Activated CD4-positive, alpha-beta T cell treated with anti-CD3 and anti-CD28 coated beads for 24 hours (primary cell): ENCODE measurements around the gene ALK.

Source experiments
- DNase-seq, 2 donors: peaks; one replicate each; pipeline ENCODE4 v3.0.0-alpha.2; 2020; ENCODE audit warnings: low read depth in 2 of 2

Gene ALK

GRCh38 chr2:29611850-29612249 lies 309.5 kb downstream of the ALK start:
- DNase-seq = no peak

GRCh38 chr2:29611261-29611660 lies 310.1 kb downstream of the ALK start:
- no peak for DNase-seq

- DNase-seq = no peak
Observed at GRCh38 chr2:29610569-29610968, 310.8 kb downstream of the ALK start.

GRCh38 chr2:29607038-29607420 lies 314.4 kb downstream of the ALK start:
- DNase-seq = no peak

- DNase-seq = no peak
Observed at GRCh38 chr2:29606104-29607037, 315.0 kb downstream of the ALK start.

- DNase-seq = no peak
Observed at GRCh38 chr2:29603341-29603740, 318.0 kb downstream of the ALK start.

- DNase-seq = no peak
Observed at GRCh38 chr2:29601872-29602271, 319.5 kb downstream of the ALK start.

- DNase-seq = no peak
Observed at GRCh38 chr2:29601321-29601720, 320.1 kb downstream of the ALK start.

- DNase-seq = no peak
Observed at GRCh38 chr2:29599946-29600345, 321.4 kb downstream of the ALK start.

GRCh38 chr2:29598978-29599377 lies 322.4 kb downstream of the ALK start:
- DNase-seq = no peak

- DNase-seq = no peak
Observed at GRCh38 chr2:29597035-29597434, 324.4 kb downstream of the ALK start.

GRCh38 chr2:29596584-29596983 lies 324.8 kb downstream of the ALK start:
- no peak for DNase-seq

GRCh38 chr2:29591600-29591999 lies 329.8 kb downstream of the ALK start:
- no peak for DNase-seq

- no peak for DNase-seq
Observed at GRCh38 chr2:29590211-29590610, 331.2 kb downstream of the ALK start.

GRCh38 chr2:29589440-29590103 lies 331.8 kb downstream of the ALK start:
- no peak for DNase-seq

GRCh38 chr2:29587402-29588190 lies 333.8 kb downstream of the ALK start:
- DNase-seq = no peak

- no peak for DNase-seq
Observed at GRCh38 chr2:29586919-29587318, 334.5 kb downstream of the ALK start.

GRCh38 chr2:29583548-29584156 lies 337.7 kb downstream of the ALK start:
- no peak for DNase-seq

- no peak for DNase-seq
Observed at GRCh38 chr2:29583104-29583503, 338.3 kb downstream of the ALK start.

GRCh38 chr2:29582062-29582461 lies 339.3 kb downstream of the ALK start:
- DNase-seq = no peak

GRCh38 chr2:29580223-29580622 lies 341.2 kb downstream of the ALK start:
- DNase-seq = no peak
